ENCODE measurements around the gene SEMA6A.

SEMA6A gene

GRCh38 chr5:116396476-116397099 lies 178.0 kb downstream of the SEMA6A start:
- peak; percentile 32 for DNase-seq

GRCh38 chr5:116395631-116396203 lies 178.9 kb downstream of the SEMA6A start:
- DNase-seq: peak; percentile 76

DNA sequence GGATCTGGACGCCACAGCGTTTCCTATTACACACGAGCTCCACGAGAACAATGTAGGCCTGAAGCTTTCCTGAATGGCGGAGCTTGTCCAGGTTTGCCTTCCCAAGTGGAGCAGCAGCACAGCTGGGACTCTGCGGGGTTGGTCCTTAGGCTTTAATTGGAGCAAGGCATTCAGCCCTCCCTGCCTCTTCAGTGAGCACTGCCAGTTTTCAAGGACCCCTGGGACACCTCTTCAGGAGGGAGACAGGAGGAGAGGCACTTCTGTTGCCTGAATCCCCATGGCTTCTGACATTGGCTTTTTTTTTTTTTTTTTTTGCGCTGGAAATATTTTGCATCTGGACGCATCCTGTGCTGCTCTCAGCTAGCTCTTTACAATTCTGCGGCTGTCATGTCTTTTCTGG lies 179.4 kb downstream of the SEMA6A start:
- DNase-seq: peak; percentile 90

DNA sequence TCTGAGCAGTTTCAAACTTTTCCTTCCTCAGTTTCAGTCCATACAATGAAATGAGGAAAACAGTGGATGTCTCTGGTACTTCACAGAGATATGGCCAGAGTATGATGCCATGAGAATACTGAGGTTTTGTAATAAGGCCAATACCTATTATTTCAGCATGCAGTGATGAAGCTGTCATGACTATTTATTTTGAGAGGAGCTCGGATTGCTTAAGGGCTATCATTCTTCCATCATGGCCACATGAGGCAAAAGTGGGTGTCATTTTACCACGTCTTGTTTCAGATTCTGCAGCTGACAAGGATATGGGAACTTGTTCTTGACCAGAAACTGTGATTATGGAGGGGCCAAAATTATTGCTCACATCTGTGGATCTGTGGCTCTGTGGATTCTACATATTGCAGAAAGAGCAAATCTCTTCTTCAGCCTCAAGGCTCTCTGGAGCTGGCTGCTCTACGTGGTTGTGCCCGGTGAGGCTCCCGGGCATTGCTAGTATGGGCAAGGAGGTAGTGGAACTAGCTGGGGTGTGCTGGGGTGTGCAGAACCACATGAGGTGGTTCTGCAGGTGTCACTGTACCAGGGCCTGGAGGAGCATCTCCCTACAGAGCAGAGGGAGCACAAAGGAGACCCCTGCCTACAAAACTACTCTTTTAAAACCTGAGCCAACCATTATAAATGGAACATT lies 180.3 kb downstream of the SEMA6A start:
- DNase-seq: no peak
